ENCODE results near the gene SPO11.

- no peak for TF ChIP-seq CTCF (conservative IDR thresholded peaks at IDR 0.05 in 1 of 2, IDR thresholded peaks at IDR 0.05 in 1 of 2; ENCODE audit: extremely low read depth in 1 of 2, insufficient read depth in 1 of 2, low read depth in 1 of 2, low read length in 2 of 2)
- TF ChIP-seq EZH2 (IDR thresholded peaks at IDR 0.05; ENCODE audit: borderline replicate concordance, low read length) = no peak
Measured at GRCh38 chr20:57283860-57284259, 45.7 kb upstream of the SPO11 start.

Data from mammary epithelial cell (primary cell).